K562 (cell line): ENCODE results near the gene GRIN2A. TPM values are rescaled to one million over a fixed set of nuclear protein-coding genes. Genes with fewer than 3 reads are reported as not detected.

Experiments used
- ATAC-seq: fragments of 200-7000 bp; cut with Tn5 transposase; 3 replicates; pipeline ENCODE4 v1.9.1; 2020; ENCODE audit warnings: moderate library complexity
- BruUV-seq: library from RNA; stranded (reverse); fragments of 400-500 nt; replicated peaks from 2 replicates; lab custom pipeline; 2021; lab: Mats Ljungman, UMichigan
- CTCF ChIA-PET: fragments of 300-600 bp; formaldehyde crosslinking; extraction: SDS; loops from one replicate; lab custom pipeline; 2021; ENCODE audit warnings: low intra/inter-chr PET ratio; lab: Yijun Ruan, JAX
- POLR2A ChIA-PET: fragments of 300-600, 350-650 bp; sonication (Branson Sonifier 250); formaldehyde crosslinking; extraction: SDS; loops from one replicate; lab custom pipeline; 2021; ENCODE audit warnings: antibody characterized with exemption, inconsistent platforms; lab: Yijun Ruan, JAX
- DNase-seq, 4 experiments: peaks; one replicate each; pipeline versions ENCODE4 v3.0.0 to v3.0.0-alpha.2; 2011 to 2018; ENCODE audit warnings: low spot score in 3 of 4, mixed read lengths in 3 of 4; ENCODE audit errors: extremely low read depth in 1 of 4
- FAIRE-seq: peaks from 2 replicates; lab custom pipeline; 2011; peaks lifted over from hg19 to GRCh38; lab: Jason Lieb, UNC
- H2AFZ ChIP-seq: 2 replicates; pipeline ENCODE4 v1.6.0; 2011; ENCODE audit warnings: low read depth, low read length, control low read depth, inconsistent platforms
- H3K27ac ChIP-seq: fragments of 200-600 bp; 3 replicates; pipeline ENCODE4 v1.8.0; 2011; ENCODE audit warnings: low read depth, mild to moderate bottlenecking, control low read depth, inconsistent platforms, low read length, moderate library complexity, mixed read lengths; ENCODE audit errors: extremely low read depth
- H3K27me3 ChIP-seq, 2 experiments: fragments of 300-600 bp in 1 of 2; 2 replicates in 1 of 2; 3 replicates in 1 of 2; pipeline versions ENCODE4 v1.6.0 to v1.8.0; 2011; ENCODE audit warnings: inconsistent platforms in 2 of 2, low read length in 2 of 2, mild to moderate bottlenecking in 1 of 2, mixed read lengths in 1 of 2, moderate library complexity in 1 of 2; ENCODE audit not compliant: control insufficient read depth in 2 of 2, insufficient read depth in 2 of 2
- H3K36me3 ChIP-seq: fragments of 300-600 bp; 3 replicates; pipeline ENCODE4 v1.8.0; 2011; ENCODE audit warnings: mild to moderate bottlenecking, low read length, inconsistent platforms; ENCODE audit not compliant: control insufficient read depth, insufficient read depth
- H3K4me1 ChIP-seq, 2 experiments: fragments of 200-600 bp in 1 of 2; replicated peaks in 1 of 2; 2 replicates in 1 of 2; 3 replicates in 1 of 2; pipeline versions ENCODE4 v1.5.1 to v1.8.0; 2011; ENCODE audit warnings: inconsistent platforms in 2 of 2, low read length in 2 of 2, mild to moderate bottlenecking in 1 of 2, mixed read lengths in 1 of 2, moderate library complexity in 1 of 2; ENCODE audit not compliant: control insufficient read depth in 2 of 2, insufficient read depth in 2 of 2
- H3K4me2 ChIP-seq: 2 replicates; pipeline ENCODE4 v1.6.1; 2011; ENCODE audit warnings: low read length, control low read depth, inconsistent platforms, mixed read lengths; ENCODE audit not compliant: insufficient read depth
- H3K4me3 ChIP-seq: fragments of 200-600 bp; sonication (generic), shearing (Covaris generic); 2 replicates; pipeline ENCODE4 v1.5.1; 2016; ENCODE audit warnings: control low read depth, inconsistent platforms
- H3K79me2 ChIP-seq: fragments of 200-600 bp; 3 replicates; pipeline ENCODE4 v1.8.0; 2011; ENCODE audit warnings: low read length, inconsistent platforms; ENCODE audit not compliant: control insufficient read depth, insufficient read depth
- H3K9ac ChIP-seq, 2 experiments: 2 replicates each; pipeline versions ENCODE4 v1.6.0 to v1.6.1; 2011; ENCODE audit warnings: low read depth in 2 of 2, low read length in 2 of 2, control low read depth in 1 of 2, inconsistent platforms in 1 of 2, mild to moderate bottlenecking in 1 of 2, mixed read lengths in 1 of 2; ENCODE audit not compliant: insufficient read depth in 1 of 2
- H3K9me1 ChIP-seq: one replicate; pipeline ENCODE4 v1.6.0; 2011; ENCODE audit warnings: inconsistent platforms, mild to moderate bottlenecking, low read length, moderate library complexity; ENCODE audit not compliant: control insufficient read depth, insufficient read depth
- H3K9me3 ChIP-seq: replicated peaks from 2 replicates; pipeline ENCODE4 v1.5.1; 2011; ENCODE audit warnings: low read depth, low read length, inconsistent platforms; ENCODE audit not compliant: control insufficient read depth, insufficient read depth
- H4K20me1 ChIP-seq: replicated peaks from 2 replicates; pipeline ENCODE4 v1.6.1; 2011; ENCODE audit warnings: low read length, inconsistent platforms, mixed read lengths; ENCODE audit not compliant: control insufficient read depth, insufficient read depth
- CBFB ChIP-seq: sonication (generic); formaldehyde crosslinking; IDR thresholded peaks from 2 replicates; pipeline ENCODE4 v1.4.0; 2020; ENCODE audit warnings: mild to moderate bottlenecking, missing genetic modification reagents
- GTF2F1 ChIP-seq: IDR thresholded peaks from 2 replicates; pipeline ENCODE4 v1.6.1; 2011; ENCODE audit warnings: low read depth, low read length, improper control_type of control experiment
- GTF3C2 ChIP-seq: IDR thresholded peaks from 3 replicates; pipeline ENCODE4 v1.6.1; 2011; ENCODE audit warnings: borderline replicate concordance, mild to moderate bottlenecking, moderate library complexity; ENCODE audit not compliant: insufficient read length; ENCODE audit errors: extremely low read depth
- POLR2AphosphoS2 ChIP-seq: IDR thresholded peaks from 2 replicates; pipeline ENCODE4 v1.6.1; 2012; ENCODE audit warnings: low read length, improper control_type of control experiment
- RBM14 ChIP-seq: fragments of 200-400 bp; formaldehyde crosslinking; IDR thresholded peaks from 2 replicates; pipeline ENCODE4 v1.6.1; 2018; ENCODE audit warnings: low read depth, mild to moderate bottlenecking, low read length, moderate library complexity, borderline replicate concordance; ENCODE audit not compliant: insufficient read depth
- SIN3A ChIP-seq, 2 experiments: fragments of 150-350 bp in 1 of 2; IDR thresholded peaks; 2 replicates each; pipeline ENCODE4 v1.6.1; 2011 to 2016; ENCODE audit warnings: borderline replicate concordance in 2 of 2, low read depth in 2 of 2, low read length in 2 of 2, mild to moderate bottlenecking in 2 of 2, moderate library complexity in 2 of 2; ENCODE audit not compliant: control insufficient read depth in 1 of 2
- TBL1XR1 ChIP-seq, 2 experiments: IDR thresholded peaks; 2 replicates each; pipeline ENCODE4 v1.6.1; 2012; ENCODE audit warnings: improper control_type of control experiment in 2 of 2, low read length in 2 of 2, mild to moderate bottlenecking in 1 of 2
- TCF7 ChIP-seq: sonication (generic); IDR thresholded peaks from 2 replicates; pipeline ENCODE4 v1.6.1; 2016; ENCODE audit warnings: antibody characterized with exemption, borderline replicate concordance
- ZNF124 ChIP-seq: sonication (generic); formaldehyde crosslinking; IDR thresholded peaks from 2 replicates; pipeline ENCODE4 v1.8.1; 2022; ENCODE audit warnings: missing genetic modification reagents
- ZNF57 ChIP-seq: fragments of 450-650 bp; formaldehyde crosslinking; IDR thresholded peaks from 2 replicates; pipeline ENCODE4 v1.4.0; 2020; ENCODE audit warnings: mild to moderate bottlenecking, moderate library complexity
- WGBS: fragments of 100-300 bp; shearing (Covaris generic); methylation state at CpG from one replicate; pipeline ENCODE4 v1.1.6; 2016; ENCODE audit warnings: low coverage, mixed read lengths; ENCODE audit not compliant: insufficient coverage; ENCODE audit errors: missing lambda C conversion rate; 5-methylcytosine and 5-hydroxymethylcytosine counted together
- in situ Hi-C: fragments of 300-500 bp; cut with MboI; formaldehyde crosslinking; loops from 4 replicates; pipeline ENCODE4 v1.15.0; 2018; ENCODE audit warnings: inconsistent platforms, mixed read lengths
- intact Hi-C: fragments of 100-400 bp; cut with micrococcal nuclease; formaldehyde crosslinking; loops from 2 replicates; pipeline ENCODE4 v1.14.2; 2022
- polyA plus RNA-seq, 8 experiments: library from polyadenylated mRNA; depleted of rRNA in 4 of 8; stranded (reverse) in 5 of 8; unstranded in 3 of 8; fragments of >200 nt; fragmentation: Nextera tagmentation in 2 of 8; fragmentation: Illumina TruSeq in 1 of 8; extraction: Ambion mirVana in 2 of 8; extraction: Trizol in 1 of 8; gene quantifications; 2 replicates each; pipeline versions ENCODE4 v1.2.1 to v1.2.3, GENCODE V29; 2011 to 2014; ENCODE audit warnings: inconsistent platforms in 1 of 8, missing spikeins in 1 of 8
- total RNA-seq, 7 experiments: library from RNA; depleted of rRNA in 6 of 7; stranded (reverse); fragments of >200 nt in 6 of 7; fragmentation: Illumina TruSeq in 2 of 7; extraction: Trizol in 2 of 7; gene quantifications; 2 replicates each; pipeline versions ENCODE4 v1.2.1 to v1.2.3, GENCODE V29; 2011 to 2021; ENCODE audit warnings: low replicate concordance in 1 of 7
- TF ChIP-seq, protein P1 (sequence below): fragments of 250-450 bp; sonication (Bioruptor Pico); IDR thresholded peaks from 2 replicates; pipeline ENCODE4 v1.8.0; 2021; ENCODE audit warnings: mild to moderate bottlenecking, moderate library complexity

GRIN2A gene
- total and polyA plus RNA-seq, 9 of the 15 experiments (the other 6 are each of a cell fraction or from before 2014, with no cell fraction given) = not detected

GRCh38 chr16:9970244-9970643 lies 212.0 kb downstream of the GRIN2A start:
- in situ Hi-C loops (no loop called here), intact Hi-C loops (no loop called here)
- DNase-seq (no peak), FAIRE-seq (no peak), ATAC-seq (no peak)
- TF ChIP-seq SIN3A (IDR thresholded peaks at IDR 0.05; ENCODE audit: borderline replicate concordance in 2 of 2, control insufficient read depth in 1 of 2, low read depth in 2 of 2, low read length in 2 of 2) = no peak
- TF ChIP-seq TCF7 = no peak
- no peak for TF ChIP-seq GTF2F1
- TF ChIP-seq ZNF57 = no peak
- ChIA-PET POLR2A (interaction anchor here (1.1 kb wide), 1 partner anchor 14 kb away, joined by 3 read pairs; no protein-coding TSS in a partner anchor), CTCF (no interaction called here)
- Histone ChIP-seq H3K4me1 (no peaks in the 10 kb centered on the region), H3K9me3 (no peaks in the 10 kb centered on the region), H3K36me3 (no peaks in the 10 kb centered on the region), H3K79me2 (no peaks in the 10 kb centered on the region), H3K9me1 (no peaks in the 10 kb centered on the region), H3K4me3 (no peak overlapping the region), H3K27me3 (no peaks in the 10 kb centered on the region; a peak in 1 of 5 replicates), H4K20me1 (no peaks in the 10 kb centered on the region), H2AFZ (no peak overlapping the region), H3K4me2 (no peak overlapping the region), H3K9ac (no peak overlapping the region), H3K27ac (no peak overlapping the region)
- no TSS peak for BruUV-seq
- WGBS = 0% methylated on average over 2 of the region's 2 CpGs

DNA sequence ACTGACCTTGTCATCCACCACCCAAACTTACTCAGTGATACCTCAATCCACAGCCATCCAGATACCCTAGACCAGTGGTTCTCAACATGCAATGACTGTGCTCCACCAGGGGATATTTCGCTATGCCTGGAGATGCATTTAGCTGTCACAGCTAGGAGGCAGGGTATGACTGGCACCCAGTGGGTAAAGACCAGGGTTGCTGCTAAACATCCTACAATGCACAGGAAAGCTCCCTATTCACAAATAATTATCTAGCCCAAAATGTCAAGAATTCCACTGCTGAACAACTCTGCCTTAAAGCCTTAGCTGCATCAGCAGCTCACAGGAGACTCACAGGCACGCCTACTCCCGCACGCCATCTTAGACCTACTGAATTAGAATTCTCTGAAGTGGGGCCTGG lies 212.6 kb downstream of the GRIN2A start:
- DNase-seq (no peak), FAIRE-seq (no peak), ATAC-seq (no peak)
- WGBS = 4% methylated on average over 4 of the region's 4 CpGs
- CTCF ChIA-PET = no interaction called here
- Histone ChIP-seq H2AFZ (no peak overlapping the region), H4K20me1 (no peaks in the 10 kb centered on the region), H3K9me3 (no peaks in the 10 kb centered on the region), H3K27ac (no peak overlapping the region), H3K36me3 (no peaks in the 10 kb centered on the region), H3K79me2 (no peaks in the 10 kb centered on the region), H3K9ac (no peak overlapping the region), H3K4me1 (no peaks in the 10 kb centered on the region), H3K4me3 (no peak overlapping the region), H3K27me3 (no peaks in the 10 kb centered on the region; a peak in 2 of 5 replicates), H3K4me2 (no peak overlapping the region), H3K9me1 (no peaks in the 10 kb centered on the region)
- intact Hi-C loops = no loop called here
- POLR2A ChIA-PET = interaction anchor here (1.1 kb wide), 1 partner anchor 15 kb away, joined by 3 read pairs; no protein-coding TSS in a partner anchor
- BruUV-seq = no TSS peak
- in situ Hi-C loops = no loop called here
- TF ChIP-seq, protein P1, sequence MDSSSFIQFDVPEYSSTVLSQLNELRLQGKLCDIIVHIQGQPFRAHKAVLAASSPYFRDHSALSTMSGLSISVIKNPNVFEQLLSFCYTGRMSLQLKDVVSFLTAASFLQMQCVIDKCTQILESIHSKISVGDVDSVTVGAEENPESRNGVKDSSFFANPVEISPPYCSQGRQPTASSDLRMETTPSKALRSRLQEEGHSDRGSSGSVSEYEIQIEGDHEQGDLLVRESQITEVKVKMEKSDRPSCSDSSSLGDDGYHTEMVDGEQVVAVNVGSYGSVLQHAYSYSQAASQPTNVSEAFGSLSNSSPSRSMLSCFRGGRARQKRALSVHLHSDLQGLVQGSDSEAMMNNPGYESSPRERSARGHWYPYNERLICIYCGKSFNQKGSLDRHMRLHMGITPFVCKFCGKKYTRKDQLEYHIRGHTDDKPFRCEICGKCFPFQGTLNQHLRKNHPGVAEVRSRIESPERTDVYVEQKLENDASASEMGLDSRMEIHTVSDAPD (CRISPR knock-in tag) = no peak
- TF ChIP-seq TBL1XR1 (IDR thresholded peaks at IDR 0.05; ENCODE audit: low read length in 2 of 2) (no peak), ZNF124 (no peak), POLR2AphosphoS2 (no peak), GTF3C2 (no peak), CBFB (CRISPR knock-in tag) (no peak), RBM14 (no peak)
